ENCODE results near the gene SLC6A5. TPM values are rescaled to one million over a fixed set of nuclear protein-coding genes. Genes with fewer than 3 reads are reported as not detected.
"Not testable (repeated sequence)": the region's sequence is repeated elsewhere in the genome, so short reads cannot be mapped to it uniquely, and the experiment has no call there.

SLC6A5 gene
- total RNA-seq, 2 donors from 2014 or later = not detected

GRCh38 chr11:20566591-20567434 is 32.6 kb upstream of the SLC6A5 start:
- no peak for DNase-seq
- Histone ChIP-seq H3K27me3 (no peaks in the 10 kb centered on the region), H3K36me3 (replicated peaks in 1 of 2; ENCODE audit: insufficient read depth in 1 of 2, low read depth in 2 of 2) (no peaks in the 10 kb centered on the region), H3K27ac (no peak overlapping the region), H3K4me1 (no peaks in the 10 kb centered on the region), H3K9me3 (no peaks in the 10 kb centered on the region), H3K4me3 (no peak overlapping the region)
- WGBS, 2 donors = 75 to 79% methylated on average over 5 of the region's 5 CpGs
- no peak for ATAC-seq
- intact Hi-C loops (cut with DNase I) = no loop called here
- TF ChIP-seq POLR2A (IDR thresholded peaks at IDR 0.05) = no peak
- TF ChIP-seq, protein P1, sequence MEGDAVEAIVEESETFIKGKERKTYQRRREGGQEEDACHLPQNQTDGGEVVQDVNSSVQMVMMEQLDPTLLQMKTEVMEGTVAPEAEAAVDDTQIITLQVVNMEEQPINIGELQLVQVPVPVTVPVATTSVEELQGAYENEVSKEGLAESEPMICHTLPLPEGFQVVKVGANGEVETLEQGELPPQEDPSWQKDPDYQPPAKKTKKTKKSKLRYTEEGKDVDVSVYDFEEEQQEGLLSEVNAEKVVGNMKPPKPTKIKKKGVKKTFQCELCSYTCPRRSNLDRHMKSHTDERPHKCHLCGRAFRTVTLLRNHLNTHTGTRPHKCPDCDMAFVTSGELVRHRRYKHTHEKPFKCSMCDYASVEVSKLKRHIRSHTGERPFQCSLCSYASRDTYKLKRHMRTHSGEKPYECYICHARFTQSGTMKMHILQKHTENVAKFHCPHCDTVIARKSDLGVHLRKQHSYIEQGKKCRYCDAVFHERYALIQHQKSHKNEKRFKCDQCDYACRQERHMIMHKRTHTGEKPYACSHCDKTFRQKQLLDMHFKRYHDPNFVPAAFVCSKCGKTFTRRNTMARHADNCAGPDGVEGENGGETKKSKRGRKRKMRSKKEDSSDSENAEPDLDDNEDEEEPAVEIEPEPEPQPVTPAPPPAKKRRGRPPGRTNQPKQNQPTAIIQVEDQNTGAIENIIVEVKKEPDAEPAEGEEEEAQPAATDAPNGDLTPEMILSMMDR (IDR thresholded peaks at IDR 0.05) = no peak

DNA sequence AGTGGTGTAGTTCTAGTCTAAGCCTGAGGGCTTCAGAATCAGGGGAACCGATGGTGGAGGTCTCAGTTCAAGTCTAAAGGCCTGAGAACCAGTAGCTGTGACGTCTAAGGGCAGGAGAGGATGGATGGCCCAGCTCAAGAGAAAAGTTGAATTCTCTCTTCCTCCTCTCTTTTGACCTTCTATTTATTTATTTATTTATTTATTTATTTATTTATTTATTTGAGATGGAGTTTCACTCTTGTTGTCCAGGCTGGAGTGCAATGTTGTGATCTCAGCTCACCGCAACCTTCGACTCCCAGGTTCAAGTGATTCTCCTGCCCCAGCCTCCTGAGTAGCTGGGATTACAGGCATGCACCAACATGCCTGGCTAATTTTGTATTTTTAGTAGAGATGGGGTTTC is 19.7 kb upstream of the SLC6A5 start:
- H3K4me1 ChIP-seq; H3K27me3 ChIP-seq; H3K27ac ChIP-seq; H3K9me3 ChIP-seq; intact Hi-C loops (cut with DNase I); DNase-seq; ATAC-seq; H3K36me3 ChIP-seq (replicated peaks in 1 of 2; ENCODE audit: insufficient read depth in 1 of 2, low read depth in 2 of 2); H3K4me3 ChIP-seq: not testable (repeated sequence)
- WGBS, 2 donors = 84 to 85% methylated on average over 4 of the region's 4 CpGs

GRCh38 chr11:20583201-20583600 is 16.2 kb upstream of the SLC6A5 start:
- Histone ChIP-seq H3K36me3 (replicated peaks in 1 of 2; ENCODE audit: insufficient read depth in 1 of 2, low read depth in 2 of 2) (no peaks in the 10 kb centered on the region), H3K27me3 (no peaks in the 10 kb centered on the region), H3K9me3 (no peaks in the 10 kb centered on the region), H3K4me1 (no peaks in the 10 kb centered on the region), H3K4me3 (no peak overlapping the region), H3K27ac (no peak overlapping the region)
- no peak for ATAC-seq
- TF ChIP-seq POLR2A (IDR thresholded peaks at IDR 0.05) = no peak
- TF ChIP-seq, protein P1 (IDR thresholded peaks at IDR 0.05) = no peak
- DNase-seq = no peak
- intact Hi-C loops (cut with DNase I) = no loop called here
- 60 to 66% methylated on average over 5 of the region's 5 CpGs for WGBS, 2 donors

DNA sequence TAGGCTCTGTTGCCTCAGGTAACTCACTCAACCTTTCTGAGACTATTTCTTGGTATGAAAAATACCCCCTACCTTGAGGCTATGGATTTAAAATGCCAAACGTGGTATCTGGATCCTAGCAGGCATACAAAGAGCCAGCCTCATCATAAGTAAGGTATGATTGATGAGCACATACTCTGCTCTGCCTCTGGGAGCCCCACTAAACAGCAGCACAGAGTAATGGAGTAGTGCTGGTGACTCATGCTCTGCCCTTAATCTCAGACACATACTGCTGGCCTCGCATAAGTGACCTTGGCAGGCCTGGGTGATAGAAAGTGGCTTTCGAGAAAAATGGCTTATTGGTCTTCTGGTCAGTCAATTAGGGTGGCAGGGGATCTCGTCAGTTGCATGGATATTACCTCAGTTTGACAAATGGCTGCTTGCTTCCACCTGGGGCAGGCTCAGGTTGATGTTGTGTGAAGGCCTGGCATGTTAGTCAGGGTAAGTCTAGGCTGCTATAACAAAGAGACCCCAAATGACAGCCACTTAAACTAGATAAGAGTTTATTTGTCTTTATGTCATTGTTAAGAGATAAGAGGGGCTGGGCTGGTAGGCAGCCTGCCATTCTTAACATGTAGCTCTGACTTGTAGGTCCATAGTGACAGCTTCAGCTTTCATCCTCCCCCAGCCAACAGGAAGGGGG is 15.2 kb upstream of the SLC6A5 start:
- H3K4me3 ChIP-seq = no peak overlapping the region
- WGBS, 2 donors = 31 to 62% methylated on average over 2 to 4 of the region's 4 CpGs
- no peaks in the 10 kb centered on the region for H3K36me3 ChIP-seq (replicated peaks in 1 of 2; ENCODE audit: insufficient read depth in 1 of 2, low read depth in 2 of 2)
- intact Hi-C loops (cut with DNase I) = no loop called here
- DNase-seq (no peak), ATAC-seq (no peak)
- H3K27me3 ChIP-seq = no peaks in the 10 kb centered on the region
- no peaks in the 10 kb centered on the region for H3K9me3 ChIP-seq
- H3K27ac ChIP-seq = no peak overlapping the region
- TF ChIP-seq, protein P1 (IDR thresholded peaks at IDR 0.05) = no peak
- TF ChIP-seq POLR2A (IDR thresholded peaks at IDR 0.05) = no peak
- H3K4me1 ChIP-seq = no peaks in the 10 kb centered on the region

GRCh38 chr11:20589796-20590195 is 9.6 kb upstream of the SLC6A5 start:
- Histone ChIP-seq H3K4me1 (no peaks in the 10 kb centered on the region), H3K9me3 (no peaks in the 10 kb centered on the region), H3K36me3 (replicated peaks in 1 of 2; ENCODE audit: insufficient read depth in 1 of 2, low read depth in 2 of 2) (no peaks in the 10 kb centered on the region), H3K4me3 (no peak overlapping the region), H3K27me3 (no peaks in the 10 kb centered on the region), H3K27ac (no peak overlapping the region)
- DNase-seq (no peak), ATAC-seq (no peak)
- WGBS, 2 donors = 49 to 52% methylated on average over 6 of the region's 6 CpGs
- intact Hi-C loops (cut with DNase I) = no loop called here
- TF ChIP-seq, protein P1 (IDR thresholded peaks at IDR 0.05) = no peak
- TF ChIP-seq POLR2A (IDR thresholded peaks at IDR 0.05) = no peak

Data from body of pancreas (tissue), 4 donors.